A673 (cell line): ENCODE data around the gene HSH2D. TPM values are rescaled to one million over a fixed set of nuclear protein-coding genes. Genes with fewer than 3 reads are reported as not detected.

Experiments
- BruUV-seq: library from RNA; stranded (reverse); fragments of 400-500 nt; replicated peaks from 2 replicates; lab custom pipeline; 2021; lab: Mats Ljungman, UMichigan
- CTCF ChIA-PET: fragments of 300-600 bp; sonication (Branson Sonifier 250); formaldehyde crosslinking; loops from one replicate; lab custom pipeline; 2022; ENCODE audit warnings: antibody characterized with exemption; lab: Charles Lee
- POLR2A ChIA-PET: fragments of 300-600 bp; sonication (Branson Sonifier 250); formaldehyde crosslinking; loops from one replicate; lab custom pipeline; 2022; ENCODE audit warnings: antibody characterized with exemption; ENCODE audit not compliant: low non-redundant PET; lab: Charles Lee
- DNase-seq: peaks from one replicate; pipeline ENCODE4 v3.0.0-alpha.2; 2015; ENCODE audit warnings: low spot score
- H3K27ac ChIP-seq: fragments of 200-600 bp; sonication (generic); 2 replicates; pipeline ENCODE4 v1.5.1; 2016; ENCODE audit warnings: mixed run types, low read depth, mild to moderate bottlenecking, mixed read lengths, antibody characterized with exemption, low read length; ENCODE audit not compliant: poor library complexity, severe bottlenecking
- H3K27me3 ChIP-seq: fragments of 200-600 bp; sonication (generic); replicated peaks from 2 replicates; pipeline ENCODE4 v1.6.1; 2017; ENCODE audit warnings: mixed run types, low read depth, mild to moderate bottlenecking, mixed read lengths, antibody characterized with exemption, low read length; ENCODE audit not compliant: insufficient read depth, poor library complexity
- H3K36me3 ChIP-seq: fragments of 200-600 bp; sonication (generic); 2 replicates; pipeline ENCODE4 v1.6.1; 2016; ENCODE audit warnings: mixed run types, mild to moderate bottlenecking, mixed read lengths, antibody characterized with exemption, low read length; ENCODE audit not compliant: insufficient read depth, poor library complexity, severe bottlenecking
- H3K4me1 ChIP-seq: fragments of 200-600 bp; sonication (generic); 2 replicates; pipeline ENCODE4 v1.6.1; 2017; ENCODE audit warnings: mixed run types, mild to moderate bottlenecking, mixed read lengths, antibody characterized with exemption, low read length; ENCODE audit not compliant: insufficient read depth, poor library complexity, severe bottlenecking
- H3K4me3 ChIP-seq: fragments of 200-600 bp; sonication (generic); 2 replicates; pipeline ENCODE4 v1.5.1; 2016; ENCODE audit warnings: low read depth, mixed run types, mild to moderate bottlenecking, mixed read lengths, low read length; ENCODE audit not compliant: poor library complexity, severe bottlenecking
- H3K9me3 ChIP-seq: fragments of 200-600 bp; sonication (generic); 2 replicates; pipeline ENCODE4 v1.6.1; 2016; ENCODE audit warnings: mixed run types, low read depth, mild to moderate bottlenecking, mixed read lengths, antibody characterized with exemption, low read length; ENCODE audit not compliant: poor library complexity, severe bottlenecking
- EZH2 ChIP-seq: fragments of 200-600 bp; sonication (generic); IDR thresholded peaks from 2 replicates; pipeline ENCODE4 v1.6.1; 2017; ENCODE audit warnings: borderline replicate concordance, low read depth, mild to moderate bottlenecking, mixed read lengths, antibody characterized with exemption, low read length; ENCODE audit not compliant: poor library complexity, severe bottlenecking
- intact Hi-C: fragments of 100-400 bp; cut with micrococcal nuclease; formaldehyde crosslinking; loops from one replicate; pipeline ENCODE4 v1.10.0; 2022; ENCODE audit not compliant: unreplicated experiment
- total RNA-seq: library from RNA; stranded (reverse); gene quantifications from 2 replicates; pipeline ENCODE4 v1.2.3, GENCODE V29; 2021
- TF ChIP-seq, protein P1 (sequence below): fragments of 300-800, 200-600 bp; sonication (generic); conservative IDR thresholded peaks from 2 replicates; pipeline ENCODE4 v1.5.1; 2017; ENCODE audit warnings: low read depth, mild to moderate bottlenecking, antibody characterized with exemption, low read length, moderate library complexity, mixed read lengths

HSH2D gene
- total RNA-seq, 1 experiment from 2014 or later, result not detected

DNA sequence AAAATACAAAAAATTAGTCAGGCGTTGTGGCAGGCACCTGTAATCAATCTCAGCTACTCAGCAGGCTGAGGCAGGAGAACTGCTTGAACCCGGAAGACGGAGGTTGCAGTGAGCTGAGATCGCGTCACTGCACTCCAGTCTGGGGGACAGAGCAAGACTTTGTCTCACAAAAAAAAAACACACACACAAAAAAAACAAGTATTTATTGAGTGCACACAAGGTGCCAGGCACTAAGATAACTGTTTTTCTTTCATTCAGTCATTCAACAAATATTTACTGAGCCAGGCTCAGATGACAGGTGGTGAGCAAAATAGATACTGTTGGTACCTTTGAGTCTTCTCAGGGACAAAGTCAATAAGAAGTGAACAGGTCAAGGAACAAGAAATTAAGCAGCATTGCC is 23.6 kb downstream of the HSH2D start:
- TF ChIP-seq EZH2, result no peak
- intact Hi-C loops, result no loop called here
- no peak for DNase-seq
- Histone ChIP-seq H3K36me3 (no peaks in the 10 kb centered on the region), H3K4me1 (no peaks in the 10 kb centered on the region), H3K27ac (no peak overlapping the region), H3K4me3 (no peak overlapping the region), H3K9me3 (no peaks in the 10 kb centered on the region), H3K27me3 (no peaks in the 10 kb centered on the region)
- no TSS peak for BruUV-seq
- ChIA-PET CTCF (no interaction called here), POLR2A (no interaction called here)

DNA sequence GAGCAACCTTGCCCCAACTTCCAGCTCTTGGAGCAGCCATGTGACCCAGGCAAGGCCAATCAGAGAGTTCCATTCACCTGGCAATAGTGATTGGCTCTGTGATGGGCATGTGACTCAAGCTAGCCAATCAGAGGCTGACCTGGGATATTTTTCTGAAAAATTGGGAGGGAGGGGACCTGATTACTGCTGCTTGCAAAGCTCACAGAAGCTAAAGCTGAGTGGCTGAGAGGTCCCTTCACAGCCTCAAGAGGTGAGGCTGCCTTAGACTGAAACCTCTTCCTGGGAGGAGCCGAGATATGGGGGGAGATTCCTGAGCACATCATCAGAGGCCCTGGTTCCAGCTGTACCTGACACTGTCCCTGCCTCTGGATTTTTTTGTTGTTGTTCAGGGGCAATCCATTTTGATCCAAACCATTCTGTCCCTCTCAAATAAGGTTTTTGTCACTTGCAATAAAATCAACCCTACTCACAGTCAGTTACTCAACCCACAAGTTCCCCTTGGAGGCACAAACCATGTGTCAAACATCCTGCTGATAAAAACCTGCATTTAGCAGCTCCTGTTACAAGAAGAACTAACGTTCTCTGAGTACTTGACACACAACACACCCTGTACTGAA is 25.1 kb downstream of the HSH2D start:
- intact Hi-C loops, result no loop called here
- DNase-seq, result no peak
- no peak overlapping the region for H3K4me3 ChIP-seq
- BruUV-seq, result no TSS peak
- ChIA-PET CTCF (no interaction called here), POLR2A (no interaction called here)
- H3K4me1 ChIP-seq, result no peaks in the 10 kb centered on the region
- H3K36me3 ChIP-seq, result no peaks in the 10 kb centered on the region
- no peaks in the 10 kb centered on the region for H3K9me3 ChIP-seq
- H3K27me3 ChIP-seq, result no peaks in the 10 kb centered on the region
- H3K27ac ChIP-seq, result no peak overlapping the region
- TF ChIP-seq EZH2, result no peak
- TF ChIP-seq, protein P1, sequence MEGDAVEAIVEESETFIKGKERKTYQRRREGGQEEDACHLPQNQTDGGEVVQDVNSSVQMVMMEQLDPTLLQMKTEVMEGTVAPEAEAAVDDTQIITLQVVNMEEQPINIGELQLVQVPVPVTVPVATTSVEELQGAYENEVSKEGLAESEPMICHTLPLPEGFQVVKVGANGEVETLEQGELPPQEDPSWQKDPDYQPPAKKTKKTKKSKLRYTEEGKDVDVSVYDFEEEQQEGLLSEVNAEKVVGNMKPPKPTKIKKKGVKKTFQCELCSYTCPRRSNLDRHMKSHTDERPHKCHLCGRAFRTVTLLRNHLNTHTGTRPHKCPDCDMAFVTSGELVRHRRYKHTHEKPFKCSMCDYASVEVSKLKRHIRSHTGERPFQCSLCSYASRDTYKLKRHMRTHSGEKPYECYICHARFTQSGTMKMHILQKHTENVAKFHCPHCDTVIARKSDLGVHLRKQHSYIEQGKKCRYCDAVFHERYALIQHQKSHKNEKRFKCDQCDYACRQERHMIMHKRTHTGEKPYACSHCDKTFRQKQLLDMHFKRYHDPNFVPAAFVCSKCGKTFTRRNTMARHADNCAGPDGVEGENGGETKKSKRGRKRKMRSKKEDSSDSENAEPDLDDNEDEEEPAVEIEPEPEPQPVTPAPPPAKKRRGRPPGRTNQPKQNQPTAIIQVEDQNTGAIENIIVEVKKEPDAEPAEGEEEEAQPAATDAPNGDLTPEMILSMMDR, result no peak

DNA sequence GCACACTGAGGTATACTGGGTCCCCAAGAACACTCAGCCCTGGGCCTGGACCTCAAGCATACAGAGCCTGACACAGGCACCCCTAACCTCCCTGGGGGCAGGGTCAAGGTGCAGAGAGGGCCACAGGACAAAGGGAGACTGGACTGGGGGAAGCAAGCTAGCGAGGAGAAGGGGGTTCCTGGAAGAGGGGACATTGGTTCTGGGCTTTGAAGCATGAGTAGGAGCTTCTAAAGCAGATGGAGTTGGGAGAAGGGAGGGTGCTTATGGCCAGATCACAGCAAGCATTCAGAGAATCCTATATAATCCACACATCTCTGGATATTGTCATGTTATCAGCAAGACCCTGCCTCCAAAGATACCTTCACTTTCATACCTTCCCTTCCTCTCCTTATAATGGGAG is 26.6 kb downstream of the HSH2D start:
- POLR2A ChIA-PET, result no interaction called here

More for the DNA sequence above, 26.6 kb downstream of the HSH2D start:
- Histone ChIP-seq H3K9me3 (no peaks in the 10 kb centered on the region), H3K36me3 (no peaks in the 10 kb centered on the region), H3K4me3 (no peak overlapping the region), H3K27me3 (no peaks in the 10 kb centered on the region), H3K27ac (no peak overlapping the region), H3K4me1 (no peaks in the 10 kb centered on the region)
- BruUV-seq, result no TSS peak
- CTCF ChIA-PET, result no interaction called here
- intact Hi-C loops, result no loop called here
- TF ChIP-seq, protein P1, result no peak
- TF ChIP-seq EZH2, result no peak
- no peak for DNase-seq
